BLaER1 treated with 17β-estradiol and CSF1 and Interleukin-3, amounts not matched to agents 10 nM and 100 nM (cell line): ENCODE data around the gene FRS2.

ENCODE experiments used
- H3K27ac ChIP-seq, 11 experiments: shearing (Covaris generic); formaldehyde crosslinking; 2 replicates each; pipeline ENCODE4 v1.8.1; 2022
- H3K27me3 ChIP-seq, 11 experiments: shearing (Covaris generic); formaldehyde crosslinking; 2 replicates each; pipeline ENCODE4 v1.8.1; 2022
- H3K36me3 ChIP-seq, 11 experiments: shearing (Covaris generic); formaldehyde crosslinking; 2 replicates each; pipeline ENCODE4 v1.8.1; 2022
- H3K4me1 ChIP-seq, 10 experiments: shearing (Covaris generic); formaldehyde crosslinking; 2 replicates each; pipeline ENCODE4 v1.8.1; 2022
- H3K4me2 ChIP-seq, 11 experiments: shearing (Covaris generic); formaldehyde crosslinking; 2 replicates each; pipeline ENCODE4 v1.8.1; 2022
- H3K4me3 ChIP-seq, 10 experiments: shearing (Covaris generic); formaldehyde crosslinking; 2 replicates each; pipeline ENCODE4 v1.8.1; 2022
- H3K9ac ChIP-seq, 11 experiments: shearing (Covaris generic); formaldehyde crosslinking; 2 replicates each; pipeline ENCODE4 v1.8.1; 2022
- H3K9me3 ChIP-seq, 11 experiments: shearing (Covaris generic); formaldehyde crosslinking; replicated peaks in 1 of 11; 2 replicates each; pipeline ENCODE4 v1.8.1; 2022
- H4K20me1 ChIP-seq, 11 experiments: shearing (Covaris generic); formaldehyde crosslinking; 2 replicates each; pipeline ENCODE4 v1.8.1; 2022
- Cebpa-rat ChIP-seq, 11 experiments: shearing (Covaris generic); IDR thresholded peaks; 2 replicates each; pipeline ENCODE4 v1.8.1; 2022

The FRS2 gene

GRCh38 chr12:69563166-69563762 is 93.1 kb downstream of the FRS2 start:
- Histone ChIP-seq H3K4me2 (no peak overlapping the region), H3K4me1 (no peaks in the 10 kb centered on the region), H3K9me3 (no peaks in the 10 kb centered on the region), H3K27ac (no peak overlapping the region), H4K20me1 (peaks cover 0 to 34% (median 4%) of the 10 kb centered on the region in 11 experiments; a peak in 12 of 22 replicates), H3K36me3 (peaks cover 28 to 60% (median 47%) of the 10 kb centered on the region in 11 experiments), H3K4me3 (no peak overlapping the region), H3K27me3 (no peaks in the 10 kb centered on the region), H3K9ac (no peak overlapping the region)
- TF ChIP-seq Cebpa-rat (IDR thresholded peaks at IDR 0.05) = no peak

DNA sequence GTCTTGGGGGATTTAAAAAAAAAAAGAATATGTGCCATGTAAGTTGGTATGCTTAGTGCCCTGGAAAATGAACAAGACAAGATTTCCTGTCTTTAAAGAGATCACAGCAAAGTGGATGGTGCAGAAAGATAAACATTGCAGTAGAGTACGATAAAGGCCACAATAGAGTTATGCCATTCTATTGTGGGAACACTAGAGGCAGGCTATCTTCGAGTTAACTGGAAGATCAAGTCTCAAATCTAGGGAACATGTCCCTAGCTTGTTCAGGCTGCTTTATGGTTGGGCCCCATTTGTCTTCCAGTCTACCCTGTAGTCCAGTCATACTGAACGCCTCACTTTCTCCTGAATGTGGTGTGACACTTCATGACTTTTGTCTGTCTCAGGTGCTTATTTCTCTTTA is 96.4 kb downstream of the FRS2 start:
- peaks cover 50 to 92% (median 69%) of the 10 kb centered on the region in 11 experiments for H3K36me3 ChIP-seq
- H3K27ac ChIP-seq = no peak overlapping the region
- H3K4me3 ChIP-seq = no peak overlapping the region
- H4K20me1 ChIP-seq = peaks cover 0 to 12% (median 0%) of the 10 kb centered on the region in 11 experiments; a peak in 4 of 22 replicates
- no peak for TF ChIP-seq Cebpa-rat (IDR thresholded peaks at IDR 0.05)
- H3K4me2 ChIP-seq = no peak overlapping the region
- H3K4me1 ChIP-seq = no peaks in the 10 kb centered on the region
- no peak overlapping the region for H3K9ac ChIP-seq
- no peaks in the 10 kb centered on the region for H3K27me3 ChIP-seq
- H3K9me3 ChIP-seq = no peaks in the 10 kb centered on the region

DNA sequence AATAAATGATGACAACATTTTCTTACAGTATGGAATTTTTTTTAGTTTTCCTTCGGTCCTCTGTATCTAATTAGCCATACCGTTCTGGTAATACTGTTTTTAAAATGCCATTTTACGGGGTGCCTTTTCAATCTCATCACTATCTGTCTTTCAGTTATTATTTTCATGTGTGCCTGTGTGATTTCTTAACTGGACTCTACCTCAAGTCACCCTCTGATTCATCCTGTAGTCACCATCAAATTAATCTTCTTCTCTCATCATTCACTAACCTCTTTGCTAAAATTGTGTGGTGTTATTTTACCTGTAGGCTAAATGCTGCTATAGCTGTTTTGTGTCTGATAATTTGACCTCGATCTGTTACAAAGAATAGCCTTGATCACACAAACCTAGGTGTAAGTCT is 99.0 kb downstream of the FRS2 start:
- no peak overlapping the region for H3K27ac ChIP-seq
- no peaks in the 10 kb centered on the region for H3K9me3 ChIP-seq
- H3K4me3 ChIP-seq = no peak overlapping the region
- peaks cover 0 to 12% (median 0%) of the 10 kb centered on the region in 11 experiments; a peak in 4 of 22 replicates for H4K20me1 ChIP-seq
- TF ChIP-seq Cebpa-rat (IDR thresholded peaks at IDR 0.05) = no peak
- H3K9ac ChIP-seq = peak overlapping the region in 1 of 11 experiments; percentile 30; a peak in 1 of 22 replicates
- H3K4me1 ChIP-seq = no peaks in the 10 kb centered on the region
- H3K36me3 ChIP-seq = peaks cover 58 to 95% (median 74%) of the 10 kb centered on the region in 11 experiments
- no peak overlapping the region for H3K4me2 ChIP-seq
- no peaks in the 10 kb centered on the region for H3K27me3 ChIP-seq

DNA sequence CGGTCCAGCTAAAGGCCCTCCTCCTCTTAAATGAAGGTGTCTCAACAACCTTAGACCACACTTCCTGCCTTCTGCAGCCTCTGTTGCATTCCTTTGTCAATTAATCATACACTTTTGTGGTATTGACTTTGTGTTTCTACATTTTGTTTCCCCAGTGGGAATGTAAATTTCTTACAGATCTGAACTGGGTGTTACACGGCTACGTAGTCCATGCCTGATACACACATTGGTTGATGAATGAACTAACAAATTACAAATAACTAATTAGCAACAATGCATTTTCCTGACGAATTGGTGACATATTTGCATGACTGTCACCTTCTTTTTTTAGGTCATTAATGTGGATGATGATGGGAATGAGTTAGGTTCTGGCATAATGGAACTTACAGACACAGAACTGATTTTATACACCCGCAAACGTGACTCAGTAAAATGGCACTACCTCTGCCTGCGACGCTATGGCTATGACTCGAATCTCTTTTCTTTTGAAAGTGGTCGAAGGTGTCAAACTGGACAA is 99.9 kb downstream of the FRS2 start:
- H3K36me3 ChIP-seq = peaks cover 60 to 95% (median 74%) of the 10 kb centered on the region in 11 experiments
- H4K20me1 ChIP-seq = peaks cover 0 to 12% (median 0%) of the 10 kb centered on the region in 11 experiments; a peak in 4 of 22 replicates
- no peak overlapping the region for H3K4me2 ChIP-seq
- no peak overlapping the region for H3K27ac ChIP-seq
- H3K4me3 ChIP-seq = no peak overlapping the region
- H3K9ac ChIP-seq = no peak overlapping the region
- no peaks in the 10 kb centered on the region for H3K9me3 ChIP-seq
- no peaks in the 10 kb centered on the region for H3K27me3 ChIP-seq
- TF ChIP-seq Cebpa-rat (IDR thresholded peaks at IDR 0.05) = no peak
- no peaks in the 10 kb centered on the region for H3K4me1 ChIP-seq

GRCh38 chr12:69570545-69571399 is 100.6 kb downstream of the FRS2 start:
- Histone ChIP-seq H3K9ac (no peak overlapping the region), H3K27me3 (no peaks in the 10 kb centered on the region), H4K20me1 (peaks cover 0 to 12% (median 0%) of the 10 kb centered on the region in 11 experiments; a peak in 4 of 22 replicates), H3K4me2 (no peak overlapping the region), H3K4me1 (no peaks in the 10 kb centered on the region), H3K27ac (no peak overlapping the region), H3K4me3 (no peak overlapping the region), H3K36me3 (peaks cover 65 to 95% (median 75%) of the 10 kb centered on the region in 11 experiments), H3K9me3 (no peaks in the 10 kb centered on the region)
- no peak for TF ChIP-seq Cebpa-rat (IDR thresholded peaks at IDR 0.05)

DNA sequence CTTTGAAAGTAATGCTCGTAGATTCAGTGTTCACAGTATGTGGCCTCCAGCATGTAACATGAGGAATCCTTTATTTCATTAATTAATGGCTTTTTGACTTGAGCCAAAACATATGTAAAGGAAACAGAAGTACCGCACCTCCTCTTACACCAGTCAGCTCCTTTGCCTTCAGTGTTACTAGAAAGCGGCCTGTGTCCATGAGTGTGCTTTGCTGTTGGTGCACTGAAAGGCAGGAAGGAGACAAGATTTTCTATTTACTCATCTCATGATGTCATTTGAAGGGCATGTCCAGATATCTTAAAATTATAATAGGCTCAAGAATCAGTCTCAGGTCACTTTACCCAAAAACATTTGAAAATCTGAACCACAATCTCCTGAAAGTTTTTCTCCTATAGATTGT is 105.2 kb downstream of the FRS2 start:
- Histone ChIP-seq H3K4me3 (no peak overlapping the region), H3K4me2 (no peak overlapping the region), H3K9ac (no peak overlapping the region), H4K20me1 (peaks cover 0 to 4% (median 0%) of the 10 kb centered on the region in 11 experiments; a peak in 3 of 22 replicates), H3K27me3 (no peaks in the 10 kb centered on the region), H3K9me3 (no peaks in the 10 kb centered on the region), H3K4me1 (peaks cover 0 to 7% (median 0%) of the 10 kb centered on the region in 10 experiments; a peak in 1 of 20 replicates), H3K36me3 (peaks cover 44 to 64% (median 53%) of the 10 kb centered on the region in 11 experiments), H3K27ac (no peak overlapping the region)
- TF ChIP-seq Cebpa-rat (IDR thresholded peaks at IDR 0.05) = no peak

DNA sequence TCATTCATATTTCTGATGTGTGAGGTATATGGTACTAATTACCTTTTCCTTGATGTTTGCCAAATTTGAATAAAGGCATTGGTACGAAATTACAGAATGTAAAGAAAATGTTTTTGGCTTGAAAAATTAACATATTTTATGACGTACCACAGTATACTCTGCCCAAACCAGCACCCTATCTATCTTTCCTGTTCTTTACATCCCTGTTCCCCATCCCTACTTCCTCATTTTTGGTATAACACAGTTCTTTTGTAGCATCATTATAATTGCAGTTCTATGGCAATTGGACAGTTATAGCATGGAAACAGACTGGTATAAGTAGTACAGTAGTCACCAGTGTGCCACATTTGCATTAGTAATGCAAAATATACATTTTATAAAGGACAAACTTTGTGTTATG is 108.1 kb downstream of the FRS2 start:
- Histone ChIP-seq H3K4me2 (no peak overlapping the region), H3K4me1 (peaks cover 0 to 7% (median 0%) of the 10 kb centered on the region in 10 experiments; a peak in 1 of 20 replicates), H3K4me3 (no peak overlapping the region), H3K27me3 (no peaks in the 10 kb centered on the region), H3K36me3 (peaks cover 21 to 38% (median 30%) of the 10 kb centered on the region in 11 experiments), H4K20me1 (no peaks in the 10 kb centered on the region), H3K9ac (no peak overlapping the region), H3K27ac (no peak overlapping the region), H3K9me3 (no peaks in the 10 kb centered on the region)
- no peak for TF ChIP-seq Cebpa-rat (IDR thresholded peaks at IDR 0.05)

- no peak overlapping the region for H3K27ac ChIP-seq
- no peaks in the 10 kb centered on the region for H3K27me3 ChIP-seq
- no peak overlapping the region for H3K4me2 ChIP-seq
- no peaks in the 10 kb centered on the region for H4K20me1 ChIP-seq
- no peak overlapping the region for H3K9ac ChIP-seq
- no peaks in the 10 kb centered on the region for H3K9me3 ChIP-seq
- H3K4me1 ChIP-seq = peaks cover 0 to 7% (median 0%) of the 10 kb centered on the region in 10 experiments; a peak in 1 of 20 replicates
- no peak overlapping the region for H3K4me3 ChIP-seq
- peaks cover 13 to 30% (median 22%) of the 10 kb centered on the region in 11 experiments for H3K36me3 ChIP-seq
- no peak for TF ChIP-seq Cebpa-rat (IDR thresholded peaks at IDR 0.05)
These were observed 108.8 kb downstream of the FRS2 start for GRCh38 chr12:69579029-69579428.

GRCh38 chr12:69580074-69580473 is 109.9 kb downstream of the FRS2 start:
- Histone ChIP-seq H3K27ac (no peak overlapping the region), H3K4me3 (no peak overlapping the region), H3K4me1 (peaks cover 0 to 7% (median 0%) of the 10 kb centered on the region in 10 experiments; a peak in 3 of 20 replicates), H3K27me3 (no peaks in the 10 kb centered on the region), H3K4me2 (no peak overlapping the region), H3K9me3 (no peaks in the 10 kb centered on the region), H4K20me1 (no peaks in the 10 kb centered on the region), H3K36me3 (peaks cover 3 to 20% (median 12%) of the 10 kb centered on the region in 11 experiments; a peak in 21 of 22 replicates), H3K9ac (no peak overlapping the region)
- TF ChIP-seq Cebpa-rat (IDR thresholded peaks at IDR 0.05) = no peak
